GM12878 (cell line): ENCODE measurements around the gene RMDN3. TPM values are rescaled to one million over a fixed set of nuclear protein-coding genes. Genes with fewer than 3 reads are reported as not detected.

Experiments used
- ATAC-seq: fragments of 200-7000 bp; cut with Tn5 transposase; 3 replicates; pipeline ENCODE4 v1.9.1; 2020; ENCODE audit warnings: mild to moderate bottlenecking, moderate library complexity
- BruUV-seq: library from RNA; stranded (reverse); fragments of 400-500 nt; replicated peaks from 2 replicates; lab custom pipeline; 2021; lab: Mats Ljungman, UMichigan
- CTCF ChIA-PET: fragments of 300-600 bp; sonication (Branson Sonifier 250); formaldehyde crosslinking; extraction: SDS; loops from one replicate; lab custom pipeline; 2021; ENCODE audit warnings: inconsistent platforms; lab: Yijun Ruan, JAX
- POLR2A ChIA-PET: fragments of 350-600 bp; formaldehyde crosslinking; extraction: SDS; loops from one replicate; lab custom pipeline; 2021; ENCODE audit warnings: inconsistent platforms; lab: Charles Lee
- RAD21 ChIA-PET: fragments of 300-600 bp; sonication (Branson Sonifier 250); formaldehyde crosslinking; loops from one replicate; lab custom pipeline; 2023; ENCODE audit warnings: antibody characterized with exemption; ENCODE audit not compliant: unreplicated experiment; lab: Charles Lee
- SMC1A ChIA-PET: fragments of 300-600 bp; sonication (Branson Sonifier 250); formaldehyde crosslinking; loops from one replicate; lab custom pipeline; 2023; ENCODE audit not compliant: unreplicated experiment, uncharacterized antibody; lab: Charles Lee
- DNase-seq: peaks from one replicate; pipeline ENCODE4 v3.0.0-alpha.2; 2011; ENCODE audit warnings: low read depth, low spot score
- FAIRE-seq: peaks from 3 replicates; lab custom pipeline; 2011; peaks lifted over from hg19 to GRCh38; lab: Jason Lieb, UNC
- H2AFZ ChIP-seq: 2 replicates; pipeline ENCODE4 v1.6.0; 2011; ENCODE audit warnings: low read depth, low read length, control low read depth; ENCODE audit not compliant: control insufficient read depth
- H3K27ac ChIP-seq: 2 replicates; pipeline ENCODE4 v1.5.1; 2011; ENCODE audit warnings: control low read depth; ENCODE audit not compliant: control insufficient read depth, insufficient read depth
- H3K27me3 ChIP-seq, 2 experiments: replicated peaks in 1 of 2; 2 replicates each; pipeline versions ENCODE4 v1.6.0 to v1.6.1; 2011; ENCODE audit warnings: low read length in 1 of 2; ENCODE audit not compliant: control insufficient read depth in 2 of 2, insufficient read depth in 2 of 2
- H3K36me3 ChIP-seq, 2 experiments: 2 replicates each; pipeline ENCODE4 v1.5.1; 2011; ENCODE audit warnings: low read length in 1 of 2; ENCODE audit not compliant: control insufficient read depth in 2 of 2, insufficient read depth in 2 of 2
- H3K4me1 ChIP-seq: 2 replicates; pipeline ENCODE4 v1.6.1; 2011; ENCODE audit warnings: mild to moderate bottlenecking, low read length, moderate library complexity, mixed read lengths; ENCODE audit not compliant: control insufficient read depth, insufficient read depth
- H3K4me2 ChIP-seq: 2 replicates; pipeline ENCODE4 v1.6.0; 2011; ENCODE audit warnings: control low read depth; ENCODE audit not compliant: control insufficient read depth, insufficient read depth
- H3K4me3 ChIP-seq: fragments of 200-600 bp; sonication (generic); 2 replicates; pipeline ENCODE4 v1.5.1; 2016
- H3K79me2 ChIP-seq: 2 replicates; pipeline ENCODE4 v1.6.0; 2011; ENCODE audit warnings: low read length; ENCODE audit not compliant: control insufficient read depth, insufficient read depth
- H3K9ac ChIP-seq: 2 replicates; pipeline ENCODE4 v1.8.0; 2011; ENCODE audit warnings: low read length, control low read depth, mixed read lengths; ENCODE audit not compliant: control insufficient read depth, insufficient read depth
- H3K9me3 ChIP-seq: replicated peaks from 3 replicates; pipeline ENCODE4 v1.5.1; 2011; ENCODE audit warnings: mild to moderate bottlenecking, low read length; ENCODE audit not compliant: control insufficient read depth, insufficient read depth
- H4K20me1 ChIP-seq: 2 replicates; pipeline ENCODE4 v1.6.0; 2011; ENCODE audit not compliant: control insufficient read depth, insufficient read depth
- ASH2L ChIP-seq: fragments of 300-600, 200-600 bp; sonication (generic); IDR thresholded peaks from 2 replicates; pipeline ENCODE4 v1.6.1; 2017; ENCODE audit warnings: low read depth, mild to moderate bottlenecking, borderline replicate concordance
- BHLHE40 ChIP-seq, 2 experiments: fragments of 450-650 bp in 1 of 2; IDR thresholded peaks; 2 replicates each; pipeline ENCODE4 v1.6.1; 2011 to 2017; ENCODE audit warnings: low read depth in 2 of 2, borderline replicate concordance in 1 of 2, improper control_type of control experiment in 1 of 2, low read length in 1 of 2, mild to moderate bottlenecking in 1 of 2
- CHD1 ChIP-seq: IDR thresholded peaks from 2 replicates; pipeline ENCODE4 v1.6.1; 2012; ENCODE audit warnings: low read depth, low read length, improper control_type of control experiment
- CTCF ChIP-seq, 3 experiments: IDR thresholded peaks in 2 of 3; conservative IDR thresholded peaks in 1 of 3; 2 replicates each; pipeline ENCODE4 v1.5.1; 2011; ENCODE audit warnings: low read depth in 3 of 3, low read length in 3 of 3, mild to moderate bottlenecking in 3 of 3, control low read depth in 2 of 3, moderate library complexity in 2 of 3, inconsistent platforms in 1 of 3, mixed read lengths in 1 of 3; ENCODE audit not compliant: control insufficient read depth in 2 of 3, insufficient read depth in 1 of 3; ENCODE audit errors: extremely low read depth in 1 of 3
- FOXM1 ChIP-seq: IDR thresholded peaks from 2 replicates; pipeline ENCODE4 v1.6.1; 2012; ENCODE audit warnings: low read depth, mild to moderate bottlenecking, inconsistent platforms, low read length, moderate library complexity
- HCFC1 ChIP-seq: fragments of 150-350 bp; IDR thresholded peaks from 2 replicates; pipeline ENCODE4 v1.6.1; 2014; ENCODE audit warnings: low read length
- LARP7 ChIP-seq: fragments of 450-650 bp; IDR thresholded peaks from 2 replicates; pipeline ENCODE4 v1.6.1; 2017; ENCODE audit warnings: mild to moderate bottlenecking
- MEF2A ChIP-seq: IDR thresholded peaks from 2 replicates; pipeline ENCODE4 v1.6.1; 2011; ENCODE audit warnings: low read depth, mild to moderate bottlenecking, low read length, moderate library complexity; ENCODE audit not compliant: insufficient read depth
- NFIC ChIP-seq: IDR thresholded peaks from 2 replicates; pipeline ENCODE4 v1.6.1; 2012; ENCODE audit warnings: low read depth, mild to moderate bottlenecking, inconsistent platforms, low read length, moderate library complexity
- NRF1 ChIP-seq: conservative IDR thresholded peaks from 2 replicates; pipeline ENCODE4 v1.6.1; 2011; ENCODE audit warnings: mild to moderate bottlenecking, low read depth, low read length, improper control_type of control experiment
- ZBTB40 ChIP-seq: fragments of 450-650 bp; IDR thresholded peaks from 2 replicates; pipeline ENCODE4 v1.6.1; 2016; ENCODE audit warnings: mild to moderate bottlenecking, moderate library complexity, borderline replicate concordance
- ZNF687 ChIP-seq: fragments of 450-650 bp; IDR thresholded peaks from 2 replicates; pipeline ENCODE4 v1.6.1; 2017; ENCODE audit warnings: mild to moderate bottlenecking, moderate library complexity
- ZSCAN29 ChIP-seq: fragments of 450-650 bp; IDR thresholded peaks from 2 replicates; pipeline ENCODE4 v1.6.1; 2017; ENCODE audit warnings: mild to moderate bottlenecking, moderate library complexity
- WGBS: methylation state at CpG from one replicate; pipeline ENCODE4 v1.1.6; 2016; ENCODE audit warnings: low lambda C conversion rate; ENCODE audit not compliant: insufficient replicate concordance, insufficient coverage; ENCODE audit errors: missing lambda C conversion rate; 5-methylcytosine and 5-hydroxymethylcytosine counted together
- in situ Hi-C: fragments of 300-500 bp; cut with MboI; formaldehyde crosslinking; loops from 9 replicates; pipeline ENCODE4 v1.14.3; 2018; ENCODE audit warnings: mixed read lengths
- intact Hi-C: fragments of 100-400 bp; cut with micrococcal nuclease; formaldehyde crosslinking; loops from one replicate; pipeline ENCODE4 v1.14.2; 2022; ENCODE audit not compliant: unreplicated experiment
- polyA plus RNA-seq, 11 experiments: library from polyadenylated mRNA; depleted of rRNA in 4 of 11; unstranded in 6 of 11; stranded (reverse) in 5 of 11; fragments of >200 nt; fragmentation: Nextera tagmentation in 4 of 11; fragmentation: Illumina TruSeq in 1 of 11; extraction: Ambion mirVana in 4 of 11; extraction: Trizol in 1 of 11; gene quantifications; 1 replicate in 1 of 11; 2 replicates in 10 of 11; pipeline versions ENCODE4 v1.2.1 to v1.2.3, GENCODE V29; 2011 to 2016; ENCODE audit warnings: inconsistent platforms in 2 of 11, missing spikeins in 2 of 11, low read depth in 1 of 11
- total RNA-seq, 4 experiments: library from RNA; depleted of rRNA in 3 of 4; stranded (reverse); fragments of >200 nt in 3 of 4; fragmentation: Illumina TruSeq in 1 of 4; extraction: Trizol in 1 of 4; gene quantifications; 2 replicates each; pipeline versions ENCODE4 v1.2.1 to v1.2.3, GENCODE V29; 2013 to 2021

RMDN3 gene
- total and polyA plus RNA-seq, 10 of the 15 experiments (the other 5 are each of a cell fraction or from before 2014, with no cell fraction given), result 5.7 to 44.4 (median 20.3) TPM

DNA sequence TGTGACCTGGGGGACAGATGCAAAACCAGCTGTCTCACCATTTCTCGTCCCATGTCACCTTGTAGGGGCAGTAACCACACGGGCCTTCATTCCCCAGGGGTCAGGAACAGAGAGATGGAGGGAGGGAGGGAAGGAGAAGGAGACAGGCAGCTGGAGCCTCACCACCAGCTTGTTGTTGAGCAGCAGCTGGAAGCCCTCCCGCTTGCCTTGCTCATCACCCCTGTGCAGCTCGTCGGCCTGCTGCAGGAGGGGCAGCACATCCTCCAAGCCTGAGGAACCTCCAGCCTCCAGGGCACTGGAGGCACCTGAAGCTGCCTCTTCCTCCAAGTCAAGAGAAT, 10.3 kb downstream of the RMDN3 start:
- Histone ChIP-seq H3K27me3 (no peaks in the 10 kb centered on the region), H3K36me3 (peaks cover 13 to 18% of the 10 kb centered on the region in 2 experiments), H4K20me1 (no peaks in the 10 kb centered on the region), H3K9ac (no peak overlapping the region), H3K79me2 (no peaks in the 10 kb centered on the region; the same call in 1 of the 2 replicates), H2AFZ (no peak overlapping the region), H3K4me3 (no peak overlapping the region), H3K9me3 (no peaks in the 10 kb centered on the region), H3K27ac (no peak overlapping the region), H3K4me2 (no peak overlapping the region)
- FAIRE-seq (no peak), DNase-seq (no peak)
- WGBS, result 96% methylated on average over 5 of the region's 5 CpGs
- ChIA-PET SMC1A (interaction anchor here (0.8 to 2.1 kb wide), 2 partner anchors 37 to 40 kb away, joined by 3 to 8 read pairs; no protein-coding TSS in a partner anchor), POLR2A (interaction anchor here (1.0 kb wide), 1 partner anchor 26 kb away, joined by 3 read pairs; no protein-coding TSS in a partner anchor)
- intact Hi-C loops, result loop anchor here (5.0 kb wide), 1 partner anchor 38 kb away; no protein-coding TSS in a partner anchor
- no TSS peak for BruUV-seq
- no peak for TF ChIP-seq ASH2L
- TF ChIP-seq NRF1, result no peak
- TF ChIP-seq ZBTB40, result no peak
- no peak for TF ChIP-seq NFIC
- no peak for TF ChIP-seq ZNF687
- no peak for TF ChIP-seq CHD1
- TF ChIP-seq FOXM1, result no peak
- TF ChIP-seq ZSCAN29, result no peak
- TF ChIP-seq LARP7, result no peak
- no peak for TF ChIP-seq HCFC1
- TF ChIP-seq BHLHE40 (IDR thresholded peaks at IDR 0.05; ENCODE audit: borderline replicate concordance in 1 of 2, low read depth in 2 of 2, low read length in 1 of 2), result no peak
- no peak for TF ChIP-seq MEF2A
- TF ChIP-seq CTCF (IDR thresholded peaks at IDR 0.05 in 2 of 3, conservative IDR thresholded peaks at IDR 0.05 in 1 of 3; ENCODE audit: control insufficient read depth in 2 of 3, extremely low read depth in 1 of 3, insufficient read depth in 1 of 3, low read depth in 3 of 3, low read length in 3 of 3), result no peak
- TF ChIP-seq, all 136 proteins: peak for 0
- in situ Hi-C loops, result no loop called here
- ChIA-PET RAD21 (interaction anchor here (0.8 to 2.1 kb wide), 5 partner anchors 12 to 155 kb away, joined by 4 to 11 read pairs (median 5); partner anchors contain the start of gene RAD51), CTCF (interaction anchor here (0.6 to 3.3 kb wide), 6 partner anchors 18 to 150 kb away, joined by 3 to 18 read pairs (median 6); partner anchors contain the start of gene VPS18)
- no peak for ATAC-seq
- H3K4me1 ChIP-seq, result peaks cover 9% of the 10 kb centered on the region
